ENCODE data around the gene TUBA4A.
"Not testable (repeated sequence)": the region's sequence is repeated elsewhere in the genome, so short reads cannot be mapped to it uniquely, and the experiment has no call there.

Gene TUBA4A

GRCh38 chr2:219209236-219210195, 44.2 kb downstream of the TUBA4A start:
- DNase-seq, result no peak

- peak; percentile 53 for DNase-seq
Observed at GRCh38 chr2:219207884-219208740, 45.6 kb downstream of the TUBA4A start.

GRCh38 chr2:219207134-219207883, 46.4 kb downstream of the TUBA4A start:
- DNase-seq, result no peak

- peak; percentile 90 for DNase-seq
Observed at GRCh38 chr2:219206328-219207133, 47.2 kb downstream of the TUBA4A start, which contains the start of gene ZFAND2B. ZFAND2B (plus strand) TSS chr2:219206782; CDS start chr2:219206988, 206 bp downstream.

GRCh38 chr2:219205981-219206327, 47.8 kb downstream of the TUBA4A start:
- no peak for DNase-seq

- DNase-seq, result no peak
Observed at GRCh38 chr2:219205165-219205538, 48.6 kb downstream of the TUBA4A start.

GRCh38 chr2:219204425-219205164, 49.1 kb downstream of the TUBA4A start:
- DNase-seq, result no peak

GRCh38 chr2:219201331-219201730, 52.4 kb downstream of the TUBA4A start:
- DNase-seq, result not testable (repeated sequence)

- not testable (repeated sequence) for DNase-seq
Observed at GRCh38 chr2:219200502-219201326, 53.0 kb downstream of the TUBA4A start.
